UCSD-AML1 (cell line): ENCODE measurements around the gene FGF22.
"Not testable (repeated sequence)": the region's sequence is repeated elsewhere in the genome, so short reads cannot be mapped to it uniquely, and the experiment has no call there.

ENCODE experiments used
- DNase-seq: peaks from one replicate; lab custom pipeline; 2025; ENCODE audit not compliant: unreplicated experiment; lab: John Stamatoyannopoulos, UW

The FGF22 gene

DNA sequence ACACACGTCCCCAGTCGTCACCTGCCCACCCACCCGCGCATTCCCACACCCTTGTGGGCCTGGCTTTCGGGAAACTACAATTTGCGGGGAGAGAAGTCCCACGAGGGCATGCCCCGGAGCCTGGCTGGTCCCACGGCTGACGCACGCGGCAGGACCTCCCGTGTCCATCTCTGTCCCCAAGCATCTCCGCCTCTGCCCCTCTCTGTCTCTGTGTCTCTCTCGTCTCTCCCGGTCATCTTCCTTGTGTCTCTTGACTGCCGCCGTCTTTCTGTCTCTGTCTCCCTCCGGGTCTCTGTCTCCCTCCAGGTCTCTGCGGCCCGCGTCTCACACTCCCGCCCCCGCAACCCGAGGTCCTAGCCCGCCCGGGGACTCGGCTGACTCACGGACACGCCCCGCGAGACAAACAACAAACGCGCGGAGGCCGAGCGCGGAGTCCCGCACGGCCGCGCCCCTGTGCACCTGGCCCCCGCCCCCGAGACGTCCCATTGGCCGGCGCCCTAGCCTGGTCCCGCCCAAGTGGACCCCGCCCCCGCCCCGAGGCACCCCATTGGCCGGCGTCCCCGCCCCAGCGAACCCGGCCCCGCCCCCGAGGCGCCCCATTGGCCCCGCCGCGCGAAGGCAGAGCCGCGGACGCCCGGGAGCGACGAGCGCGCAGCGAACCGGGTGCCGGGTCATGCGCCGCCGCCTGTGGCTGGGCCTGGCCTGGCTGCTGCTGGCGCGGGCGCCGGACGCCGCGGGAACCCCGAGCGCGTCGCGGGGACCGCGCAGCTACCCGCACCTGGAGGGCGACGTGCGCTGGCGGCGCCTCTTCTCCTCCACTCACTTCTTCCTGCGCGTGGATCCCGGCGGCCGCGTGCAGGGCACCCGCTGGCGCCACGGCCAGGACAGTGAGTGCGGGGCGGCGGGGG, at the start of gene FGF22:
FGF22 (plus strand) TSS at position 627 of the 908 bp plus-strand sequence; CDS start at position 674, 47 bp downstream.
- peak; percentile 91 for DNase-seq

DNA sequence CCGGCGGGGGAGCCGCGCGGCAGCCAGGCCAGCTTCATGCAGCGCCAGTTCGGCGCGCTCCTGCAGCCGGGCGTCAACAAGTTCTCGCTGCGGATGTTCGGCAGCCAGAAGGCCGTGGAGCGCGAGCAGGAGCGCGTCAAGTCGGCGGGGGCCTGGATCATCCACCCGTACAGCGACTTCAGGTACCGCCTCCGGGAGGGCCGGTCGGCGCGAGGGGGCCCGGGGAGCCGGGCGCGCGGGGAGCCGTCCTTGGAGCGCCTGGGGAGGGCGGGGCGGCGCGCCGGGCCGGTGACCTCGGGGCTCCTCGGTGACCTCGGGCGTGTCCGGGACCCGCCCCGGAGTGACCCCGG, 49.3 kb upstream of the FGF22 start:
- no peak for DNase-seq

DNA sequence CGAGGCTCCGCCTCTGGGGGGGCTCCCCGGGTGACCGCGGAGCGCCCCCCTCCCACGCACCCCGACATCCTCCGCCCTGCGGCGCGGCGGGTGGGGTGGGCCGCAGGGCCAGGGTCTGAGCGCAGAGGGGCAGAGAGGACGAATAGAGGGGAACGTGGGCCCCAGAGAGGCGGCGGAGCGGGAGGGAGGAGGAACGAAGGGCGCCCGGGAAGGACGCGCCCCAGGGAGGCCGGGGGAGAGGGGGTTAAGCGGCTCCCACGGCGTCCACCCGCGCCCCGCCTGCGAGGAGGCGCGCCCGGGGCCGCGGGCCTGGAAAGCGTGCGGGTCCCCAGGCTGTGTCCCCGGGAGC, 49.0 kb upstream of the FGF22 start:
- DNase-seq, result no peak

DNA sequence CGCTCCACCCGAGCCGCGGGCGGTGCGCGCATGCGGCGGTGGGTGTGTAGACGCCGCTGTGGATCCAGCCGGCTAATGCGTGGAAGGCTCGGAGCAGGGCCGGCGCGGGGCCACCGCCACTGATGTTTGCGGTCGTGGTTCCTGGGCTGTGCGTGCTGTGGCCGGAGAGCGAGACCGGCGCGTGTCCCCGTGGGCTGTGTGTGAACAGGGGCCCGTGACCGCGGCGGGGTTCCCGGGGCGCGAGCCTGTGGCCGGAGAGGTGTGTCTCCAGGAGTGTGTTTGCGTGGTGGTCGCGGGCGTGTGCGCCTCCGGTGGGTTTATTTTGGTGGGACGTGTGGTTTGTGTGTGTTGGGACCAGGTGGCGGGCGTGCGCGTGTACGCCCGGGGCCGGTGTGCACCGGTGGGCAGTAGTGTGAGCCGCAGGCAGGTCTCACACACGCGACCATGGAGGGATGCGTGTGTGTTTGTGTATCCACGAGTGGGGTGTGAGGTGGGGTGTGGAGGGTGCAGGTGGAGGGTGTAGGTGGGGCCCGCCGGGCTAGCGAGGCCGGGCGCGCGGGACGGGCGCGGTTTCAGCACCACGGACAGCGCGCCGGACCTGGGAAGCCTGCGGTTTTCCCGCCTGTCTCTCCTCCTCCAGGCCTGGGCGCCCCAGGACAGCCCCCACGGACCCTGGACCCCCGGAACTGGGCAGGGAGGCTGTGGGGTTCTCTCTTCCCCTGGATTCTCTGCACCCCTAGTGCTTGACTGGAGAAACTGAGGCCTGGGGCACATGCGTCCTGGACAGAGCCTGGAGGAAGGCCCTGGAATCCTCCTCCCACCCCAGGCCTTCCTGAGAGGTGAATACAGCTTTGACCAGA, 48.4 kb upstream of the FGF22 start:
- peak; percentile 28 for DNase-seq

DNA sequence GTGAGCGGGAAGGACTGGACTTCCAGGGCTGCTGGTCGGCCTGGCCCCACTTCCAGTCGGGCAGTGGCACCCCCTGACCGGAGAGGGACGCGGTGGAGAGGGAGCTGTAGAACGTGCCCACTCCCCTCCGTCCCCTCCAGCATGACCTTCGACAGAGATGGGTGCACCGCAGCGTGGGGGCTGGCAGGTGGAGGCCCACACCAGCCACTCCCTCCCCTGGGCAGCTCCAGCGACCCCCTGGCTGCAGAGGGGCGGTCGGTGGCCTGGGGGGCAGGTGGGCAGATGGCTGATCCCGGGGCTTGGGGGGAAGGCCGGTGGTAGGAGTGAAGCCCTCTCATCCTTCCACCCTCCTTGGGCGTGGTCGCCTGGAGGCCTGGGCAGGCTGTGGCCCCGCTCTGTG, 47.6 kb upstream of the FGF22 start:
- no peak for DNase-seq

DNA sequence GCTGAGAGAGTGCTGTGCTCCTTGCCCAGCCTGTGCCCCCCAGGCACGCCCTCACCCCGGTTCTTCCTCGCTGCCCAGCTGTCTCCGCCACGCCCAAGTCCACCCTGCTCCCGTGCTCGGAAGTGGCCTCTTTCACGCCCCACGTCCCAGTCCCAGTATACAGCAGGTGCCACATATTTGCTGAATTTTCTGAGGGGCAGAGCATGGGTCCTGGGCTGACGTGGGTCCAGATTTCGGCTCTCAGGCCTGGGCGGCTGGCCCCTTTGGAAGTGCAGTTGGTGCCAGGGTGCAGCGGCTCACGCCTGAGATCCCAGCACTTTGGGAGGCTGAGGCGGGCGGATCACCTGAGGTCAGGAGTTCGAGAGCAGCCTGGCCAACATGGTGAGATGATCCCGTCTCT, 46.6 kb upstream of the FGF22 start:
- DNase-seq, result no peak

DNA sequence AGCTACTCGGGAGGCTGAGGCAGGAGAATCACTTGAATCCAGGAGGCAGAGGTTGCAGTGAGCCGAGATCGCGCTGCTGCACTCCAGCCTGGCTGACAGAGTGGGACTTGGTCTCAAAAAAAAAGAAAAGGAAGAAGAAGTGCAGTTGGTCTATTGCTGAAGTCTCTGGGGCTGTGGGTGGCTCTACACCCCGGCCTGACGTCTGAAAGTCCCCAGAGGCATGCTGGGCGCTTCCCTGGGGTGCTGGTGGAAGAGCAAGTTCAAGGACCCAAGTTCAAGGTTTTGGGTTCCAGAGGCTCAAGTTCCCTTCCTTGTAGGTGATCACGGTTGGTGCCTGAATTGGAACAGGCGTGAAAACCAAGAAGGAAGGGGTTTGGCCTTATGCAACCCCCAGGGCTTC, 46.2 kb upstream of the FGF22 start:
- no peak for DNase-seq

DNA sequence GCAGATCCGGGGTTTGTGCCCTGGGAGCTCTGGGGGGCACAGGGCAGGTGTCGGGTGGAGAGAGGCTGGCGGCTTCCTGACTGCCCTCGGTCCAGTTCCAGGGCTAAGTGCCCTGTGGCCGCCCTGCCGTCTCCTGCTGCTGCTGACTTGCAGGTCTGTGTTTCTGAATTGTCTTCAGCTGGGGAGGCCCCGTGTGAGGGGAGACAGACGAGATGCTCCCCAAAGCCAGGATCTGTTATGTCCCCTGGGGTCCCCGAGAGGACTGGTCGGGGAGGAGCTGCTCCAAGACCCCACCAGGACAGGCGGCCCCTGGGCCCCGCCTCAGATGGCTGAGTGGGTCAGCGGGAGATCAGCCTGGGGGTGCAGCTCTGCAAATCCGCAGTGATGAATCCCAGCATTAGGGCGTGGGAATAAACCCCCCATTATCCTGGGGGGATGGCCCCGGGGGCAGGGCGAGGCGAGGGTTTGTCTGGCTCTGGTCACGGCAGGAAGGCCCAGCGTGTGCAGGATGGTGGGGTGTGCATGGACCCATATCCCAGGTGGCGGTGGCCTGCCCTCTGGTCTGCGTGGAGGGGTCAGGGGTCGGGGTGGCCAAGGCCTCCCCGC, 45.3 kb upstream of the FGF22 start:
- DNase-seq, result no peak

DNA sequence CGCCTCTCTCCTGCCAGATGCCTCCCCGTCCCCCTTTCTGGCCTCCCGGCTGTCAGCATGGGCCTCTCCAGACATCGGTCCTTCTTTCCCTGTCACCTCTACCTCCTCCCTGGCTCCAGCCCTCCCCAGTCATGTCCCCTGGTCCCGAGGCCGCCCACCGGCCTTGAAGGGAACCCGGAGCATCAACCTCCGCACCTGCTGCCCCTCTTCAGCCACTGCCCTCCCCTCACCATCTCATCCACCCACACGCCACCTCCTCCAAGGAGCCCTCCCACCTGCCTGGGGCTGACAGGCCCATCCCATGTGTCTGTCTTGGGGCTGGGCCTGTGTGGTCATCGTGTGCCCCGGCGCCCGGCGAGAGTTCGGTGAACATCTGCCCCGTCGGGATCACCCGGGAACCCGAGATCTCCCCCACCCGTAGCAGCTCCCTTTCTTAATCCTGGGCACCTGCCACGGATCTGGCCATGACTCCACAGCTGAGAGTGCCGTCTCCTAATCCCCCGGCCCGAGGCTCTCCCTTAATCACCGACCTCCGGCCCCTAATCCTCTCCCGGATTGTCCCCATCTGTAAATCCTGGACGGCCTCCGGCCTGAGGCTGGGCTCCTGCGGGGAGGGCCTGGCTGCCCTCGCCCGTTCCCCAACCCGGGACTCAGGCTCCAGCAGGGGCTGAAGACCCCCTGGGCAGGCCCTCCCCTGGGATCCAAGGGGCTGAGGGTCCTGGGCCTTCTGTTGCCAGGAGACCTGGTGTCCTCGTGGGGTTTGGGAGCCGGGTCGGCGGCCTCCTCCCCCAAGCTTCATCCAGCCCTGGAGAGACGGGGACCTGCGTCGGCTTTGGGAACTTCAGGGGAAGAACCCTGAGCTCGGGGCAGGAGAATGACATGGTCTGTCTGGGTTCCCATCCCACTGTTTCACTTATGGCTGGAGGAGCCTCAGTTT, 44.1 kb upstream of the FGF22 start:
- DNase-seq, result no peak

DNA sequence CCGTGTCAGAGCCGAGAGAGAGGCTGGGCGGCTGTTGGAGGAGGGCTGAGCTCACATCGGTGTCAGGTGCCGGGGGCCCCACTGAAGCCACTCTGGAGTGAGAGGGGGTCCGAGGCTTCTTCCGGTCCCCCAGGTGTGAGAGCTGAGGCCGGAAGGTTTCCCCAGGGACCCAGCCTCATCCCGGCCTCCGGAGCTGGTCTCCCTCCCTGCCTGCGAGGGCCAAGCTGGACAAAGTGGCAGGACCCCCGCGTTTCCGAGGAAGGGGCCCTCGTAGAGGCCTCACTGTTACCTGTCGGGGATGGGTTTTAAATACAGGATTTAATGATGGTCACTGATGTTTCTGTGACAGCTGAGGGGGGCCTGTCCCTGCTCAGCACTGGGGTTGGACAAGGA, 43.4 kb upstream of the FGF22 start:
- DNase-seq, result no peak

DNA sequence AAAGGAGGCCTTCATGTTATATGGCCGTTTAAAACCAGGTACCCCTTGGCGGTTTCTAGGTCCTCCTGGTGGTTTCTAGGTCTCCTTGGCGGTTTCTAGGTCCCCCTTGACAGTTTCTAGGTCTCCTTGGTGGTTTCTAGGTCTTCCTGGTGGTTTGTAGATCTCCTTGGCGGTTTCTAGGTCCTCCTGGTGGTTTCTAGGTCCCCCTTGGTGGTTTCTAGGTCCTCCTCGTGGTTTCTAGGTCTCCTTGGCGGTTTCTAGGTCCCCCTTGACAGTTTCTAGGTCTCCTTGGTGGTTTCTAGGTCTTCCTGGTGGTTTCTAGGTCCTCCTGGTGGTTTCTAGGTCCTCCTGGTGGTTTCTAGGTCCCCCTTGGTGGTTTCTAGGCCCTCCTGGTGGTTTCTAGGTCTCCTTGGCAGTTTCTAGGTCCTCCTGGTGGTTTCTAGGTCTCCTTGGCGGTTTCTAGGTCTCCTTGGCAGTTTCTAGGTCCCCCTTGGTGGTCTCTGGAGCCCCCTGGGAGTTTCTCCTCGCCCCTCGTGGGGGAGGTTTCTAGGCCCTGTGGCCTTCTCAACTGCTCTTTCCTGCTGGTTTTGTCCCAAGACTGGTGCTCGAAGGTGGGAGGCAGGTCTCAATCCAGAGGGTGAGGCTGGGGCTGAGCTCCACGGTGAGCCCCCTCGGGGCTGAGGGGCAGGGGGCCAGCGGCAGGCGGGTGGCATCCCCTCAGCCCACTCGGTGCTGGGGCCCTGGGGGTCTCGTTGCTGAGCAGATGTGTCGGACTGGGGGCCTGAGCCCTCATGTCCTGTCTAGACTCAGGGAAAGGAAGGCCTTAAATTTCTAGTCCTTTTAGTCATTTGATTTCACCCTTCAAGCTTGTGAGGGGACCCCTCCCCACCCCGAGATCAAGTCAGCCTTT, 42.0 kb upstream of the FGF22 start:
- no peak for DNase-seq

DNA sequence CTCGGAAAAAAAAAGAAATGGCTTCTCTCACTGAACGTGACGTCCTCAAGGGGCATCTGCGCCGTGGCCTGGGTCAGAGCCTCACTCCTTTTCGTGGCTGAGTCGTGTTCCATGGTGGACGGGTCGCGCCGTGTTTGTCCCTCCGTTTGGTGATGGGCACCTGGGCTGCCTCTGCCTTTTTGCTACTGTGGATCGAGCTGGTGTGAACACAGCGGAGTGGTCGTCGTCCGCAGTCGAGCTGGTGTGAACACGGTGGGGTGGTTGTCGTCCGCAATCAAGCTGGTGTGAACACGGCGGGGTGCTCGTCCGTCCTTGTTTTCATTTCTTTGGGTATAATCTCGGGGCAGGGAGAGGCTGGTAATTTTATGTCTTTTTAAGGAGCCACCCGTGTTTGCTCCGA, 38.4 kb upstream of the FGF22 start:
- no peak for DNase-seq

DNA sequence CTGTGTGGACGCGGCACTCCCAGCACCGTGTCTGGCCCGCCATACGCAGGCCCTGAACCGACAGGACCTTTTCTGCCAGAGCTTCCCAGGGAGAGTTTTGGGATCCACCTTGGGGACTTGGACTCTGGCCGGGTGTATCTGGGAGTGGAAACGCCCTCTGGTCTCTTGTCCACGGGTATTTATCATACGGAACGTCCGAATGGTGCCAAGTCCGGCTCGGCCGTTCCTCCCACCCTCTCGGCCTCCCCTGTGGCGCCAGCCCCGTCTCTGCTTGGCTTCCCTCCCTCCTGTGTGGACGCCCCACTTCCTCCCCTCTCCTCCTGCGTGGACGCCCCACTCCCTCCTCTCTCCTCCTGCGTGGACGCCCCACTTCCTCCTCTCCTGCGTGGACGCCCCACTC, 37.9 kb upstream of the FGF22 start:
- no peak for DNase-seq

DNA sequence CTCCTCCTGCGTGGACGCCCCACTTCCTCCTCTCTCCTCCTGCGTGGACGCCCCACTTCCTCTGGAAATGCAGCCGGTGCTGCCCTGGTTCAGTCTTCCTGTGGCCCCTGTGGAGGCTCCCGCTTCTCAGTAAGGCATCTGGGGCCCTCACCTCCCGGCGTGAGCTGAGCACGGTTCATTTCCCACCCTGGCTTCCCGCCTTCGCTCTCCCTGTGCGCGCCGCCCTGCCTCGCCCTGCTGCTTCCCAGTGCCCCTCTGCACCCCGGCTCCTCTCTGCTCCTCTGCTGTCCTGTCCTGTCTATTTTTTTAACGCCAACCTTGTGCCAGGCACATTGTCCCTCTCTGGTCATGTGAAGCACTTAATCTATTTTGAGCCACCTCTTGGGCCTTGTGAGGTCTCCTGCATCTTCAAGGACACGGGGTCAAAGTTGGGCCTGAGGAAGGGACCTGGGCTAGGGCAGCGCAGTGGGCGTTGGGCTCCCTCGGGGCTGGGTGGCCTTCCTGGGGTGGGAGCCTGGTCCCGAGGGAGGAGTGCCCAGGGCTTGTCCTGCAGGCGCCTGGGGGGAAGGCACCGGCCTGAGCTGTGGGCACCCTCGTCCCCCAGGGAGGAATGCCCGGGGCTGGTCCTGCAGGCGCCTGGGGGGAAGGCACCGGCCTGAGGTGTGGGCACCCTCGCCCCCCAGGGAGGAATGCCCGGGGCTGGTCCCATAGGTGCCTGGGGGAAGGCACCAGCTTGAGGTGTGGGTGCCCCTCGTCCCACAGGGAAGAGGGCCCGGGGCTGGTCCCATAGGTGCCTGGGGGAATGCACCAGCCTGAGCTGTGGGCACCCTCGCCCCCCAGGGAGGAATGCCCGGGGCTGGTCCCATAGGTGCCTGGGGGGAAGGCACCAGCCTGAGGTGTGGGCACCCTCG, 37.0 kb upstream of the FGF22 start:
- no peak for DNase-seq

DNA sequence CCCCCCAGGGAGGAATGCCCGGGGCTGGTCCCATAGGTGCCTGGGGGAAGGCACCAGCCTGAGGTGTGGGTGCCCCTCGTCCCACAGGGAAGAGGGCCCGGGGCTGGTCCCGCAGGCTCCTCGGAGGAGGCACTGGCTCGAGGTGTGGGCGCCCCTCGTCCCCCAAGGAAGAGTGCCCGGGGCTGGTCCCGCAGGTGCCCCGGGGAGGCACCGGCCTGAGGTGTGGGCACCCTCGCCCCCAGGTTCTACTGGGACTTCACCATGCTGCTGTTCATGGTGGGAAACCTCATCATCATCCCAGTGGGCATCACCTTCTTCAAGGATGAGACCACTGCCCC, 36.4 kb upstream of the FGF22 start:
- not testable (repeated sequence) for DNase-seq

DNA sequence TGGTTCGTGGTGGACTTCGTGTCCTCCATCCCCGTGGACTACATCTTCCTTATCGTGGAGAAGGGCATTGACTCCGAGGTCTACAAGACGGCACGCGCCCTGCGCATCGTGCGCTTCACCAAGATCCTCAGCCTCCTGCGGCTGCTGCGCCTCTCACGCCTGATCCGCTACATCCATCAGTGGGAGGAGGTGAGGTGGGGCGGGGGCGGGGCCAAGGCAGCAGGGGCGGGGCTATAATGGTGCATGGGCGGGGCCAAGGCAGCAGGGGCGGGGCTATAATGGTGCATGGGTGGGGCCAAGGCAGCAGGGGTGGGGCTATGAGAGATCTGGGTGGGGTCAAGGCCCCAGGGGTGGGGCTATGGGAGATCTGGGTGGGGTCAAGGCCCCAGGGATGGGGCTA, 35.9 kb upstream of the FGF22 start:
- DNase-seq, result not testable (repeated sequence)

DNA sequence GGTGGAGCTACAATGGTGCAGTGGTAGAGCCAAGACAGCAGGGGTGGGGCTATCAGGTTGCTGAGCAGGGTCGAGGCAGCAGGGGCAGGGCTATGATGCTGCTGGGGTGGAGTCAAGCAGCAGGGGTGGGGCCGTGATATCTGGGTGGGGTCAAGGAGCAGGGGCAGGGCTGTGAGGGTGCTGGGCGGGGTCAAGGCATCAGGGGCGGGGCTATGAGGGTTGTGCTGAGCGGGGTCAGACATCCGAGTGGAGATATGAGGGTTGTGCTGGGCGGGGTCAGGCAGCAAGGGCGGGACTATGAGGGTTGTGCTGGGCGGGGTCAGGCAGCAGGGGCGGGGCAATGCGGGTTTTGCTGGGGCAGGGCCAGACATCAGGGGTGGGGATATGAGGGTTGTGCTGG, 35.3 kb upstream of the FGF22 start:
- no peak for DNase-seq

DNA sequence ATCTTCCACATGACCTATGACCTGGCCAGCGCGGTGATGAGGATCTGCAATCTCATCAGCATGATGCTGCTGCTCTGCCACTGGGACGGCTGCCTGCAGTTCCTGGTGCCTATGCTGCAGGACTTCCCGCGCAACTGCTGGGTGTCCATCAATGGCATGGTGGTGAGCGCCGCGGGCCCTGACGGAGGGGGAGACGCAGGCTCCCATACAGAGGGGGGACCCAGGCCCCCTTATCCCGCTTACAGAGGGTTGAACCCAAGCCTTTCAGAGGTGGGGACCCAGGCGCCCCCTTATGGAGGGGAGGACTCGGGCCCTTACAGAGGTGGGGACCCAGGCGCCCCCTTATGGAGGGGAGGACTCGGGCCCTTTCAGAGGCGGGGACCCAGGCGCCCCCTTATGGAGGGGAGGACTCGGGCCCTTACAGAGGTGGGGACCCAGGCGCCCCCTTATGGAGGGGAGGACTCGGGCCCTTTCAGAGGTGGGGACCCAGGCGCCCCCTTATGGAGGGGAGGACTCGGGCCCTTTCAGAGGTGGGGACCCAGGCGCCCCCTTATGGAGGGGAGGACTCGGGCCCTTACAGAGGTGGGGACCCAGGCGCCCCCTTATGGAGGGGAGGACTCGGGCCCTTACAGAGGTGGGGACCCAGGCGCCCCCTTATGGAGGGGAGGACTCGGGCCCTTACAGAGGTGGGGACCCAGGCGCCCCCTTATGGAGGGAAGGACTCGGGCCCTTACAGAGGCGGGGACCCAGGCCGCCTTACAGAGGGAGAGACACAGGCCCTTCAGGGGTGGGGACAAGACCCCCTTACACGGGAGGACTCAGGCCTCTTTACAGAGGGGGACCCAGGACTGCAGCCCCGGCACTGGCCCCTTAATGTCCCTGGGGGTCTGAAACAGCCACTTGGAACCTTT, 34.4 kb upstream of the FGF22 start:
- DNase-seq, result not testable (repeated sequence)
